GM18867 (cell line): ENCODE results near the gene PCDHGB5.
"Not testable (repeated sequence)": the region's sequence is repeated elsewhere in the genome, so short reads cannot be mapped to it uniquely, and the experiment has no call there.

Experiments used
- ATAC-seq: cut with Tn5 transposase; IDR thresholded peaks from one replicate; pipeline ENCODE4 v1.9.1; 2021; ENCODE audit warnings: mild to moderate bottlenecking, moderate library complexity; ENCODE audit not compliant: unreplicated experiment

Gene PCDHGB5

DNA sequence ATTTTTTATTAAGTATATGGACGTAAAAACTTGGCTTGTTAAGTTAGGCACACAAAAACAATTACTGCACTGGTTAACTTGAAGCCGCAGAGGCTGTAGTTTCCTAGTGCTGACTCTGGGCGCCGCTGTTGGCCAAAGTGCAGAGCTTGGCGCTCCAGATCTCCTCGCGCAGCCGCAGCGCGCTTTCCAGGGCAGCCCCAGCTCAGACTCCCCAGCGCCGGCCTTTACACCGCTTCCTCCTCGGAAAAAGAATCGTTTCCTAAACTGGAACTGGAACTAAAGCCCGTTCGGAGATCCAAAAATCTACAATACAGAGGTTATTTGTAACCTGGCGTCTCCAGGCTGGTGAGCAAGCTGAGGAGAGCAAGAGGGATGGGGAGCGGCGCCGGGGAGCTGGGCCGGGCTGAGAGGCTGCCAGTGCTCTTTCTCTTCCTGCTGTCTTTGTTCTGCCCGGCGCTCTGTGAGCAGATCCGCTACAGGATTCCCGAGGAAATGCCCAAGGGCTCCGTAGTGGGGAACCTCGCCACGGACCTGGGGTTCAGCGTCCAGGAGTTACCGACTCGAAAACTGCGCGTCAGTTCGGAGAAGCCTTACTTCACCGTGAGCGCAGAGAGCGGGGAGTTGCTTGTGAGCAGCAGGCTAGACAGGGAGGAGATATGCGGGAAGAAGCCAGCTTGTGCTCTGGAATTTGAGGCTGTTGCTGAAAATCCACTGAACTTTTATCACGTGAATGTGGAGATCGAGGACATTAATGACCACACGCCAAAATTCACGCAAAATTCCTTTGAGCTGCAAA, at the start of gene PCDHGB5:
TSS of gene PCDHGB5 (plus strand) at position 192 of the 796 bp plus-strand sequence. CDS start at position 373, 181 bp downstream.
- not testable (repeated sequence) for ATAC-seq

DNA sequence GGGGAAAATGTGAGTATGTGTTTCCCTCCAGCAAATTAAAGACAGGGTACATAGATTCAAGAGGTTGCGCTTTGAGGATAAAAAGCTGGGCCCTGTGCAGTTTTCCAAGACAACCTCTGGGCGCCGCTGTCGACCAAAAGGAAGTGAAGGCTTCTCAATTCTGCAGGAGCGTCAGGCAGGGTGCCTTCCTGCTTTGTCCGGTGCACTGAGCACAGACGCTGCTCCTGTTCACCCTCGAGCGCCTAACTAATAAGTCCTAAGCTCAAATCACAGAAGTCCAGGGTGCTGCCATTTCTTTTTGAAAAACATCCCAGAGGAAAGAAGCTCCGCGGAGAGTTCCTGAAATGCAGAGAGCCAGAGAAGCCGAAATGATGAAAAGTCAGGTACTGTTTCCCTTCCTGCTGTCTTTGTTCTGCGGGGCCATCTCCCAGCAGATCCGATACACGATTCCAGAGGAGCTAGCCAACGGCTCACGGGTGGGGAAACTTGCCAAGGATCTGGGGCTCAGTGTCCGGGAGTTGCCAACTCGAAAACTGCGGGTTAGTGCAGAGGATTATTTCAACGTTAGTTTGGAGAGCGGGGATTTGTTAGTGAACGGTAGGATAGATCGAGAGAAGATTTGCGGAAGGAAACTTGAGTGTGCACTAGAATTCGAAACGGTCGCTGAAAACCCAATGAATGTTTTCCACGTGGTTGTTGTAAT, 47.7 kb upstream of the PCDHGB5 start, which contains the start of gene PCDHGB1:
TSS of gene PCDHGB1 (plus strand) at position 183 of the 703 bp plus-strand sequence. CDS start at position 345, 162 bp downstream.
- ATAC-seq, result peak; percentile 96

DNA sequence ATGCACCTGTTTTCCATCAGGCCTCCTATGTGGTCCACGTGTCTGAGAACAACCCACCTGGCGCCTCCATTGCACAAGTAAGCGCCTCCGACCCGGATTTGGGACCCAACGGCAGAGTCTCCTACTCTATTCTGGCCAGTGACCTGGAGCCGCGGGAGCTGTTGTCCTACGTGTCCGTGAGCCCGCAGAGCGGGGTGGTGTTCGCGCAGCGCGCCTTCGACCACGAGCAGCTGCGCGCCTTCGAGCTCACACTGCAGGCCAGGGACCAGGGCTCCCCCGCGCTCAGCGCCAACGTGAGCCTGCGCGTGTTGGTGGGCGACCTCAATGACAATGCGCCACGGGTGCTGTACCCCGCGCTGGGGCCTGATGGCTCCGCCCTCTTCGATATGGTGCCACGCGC, 46.2 kb upstream of the PCDHGB5 start:
- ATAC-seq, result no peak

DNA sequence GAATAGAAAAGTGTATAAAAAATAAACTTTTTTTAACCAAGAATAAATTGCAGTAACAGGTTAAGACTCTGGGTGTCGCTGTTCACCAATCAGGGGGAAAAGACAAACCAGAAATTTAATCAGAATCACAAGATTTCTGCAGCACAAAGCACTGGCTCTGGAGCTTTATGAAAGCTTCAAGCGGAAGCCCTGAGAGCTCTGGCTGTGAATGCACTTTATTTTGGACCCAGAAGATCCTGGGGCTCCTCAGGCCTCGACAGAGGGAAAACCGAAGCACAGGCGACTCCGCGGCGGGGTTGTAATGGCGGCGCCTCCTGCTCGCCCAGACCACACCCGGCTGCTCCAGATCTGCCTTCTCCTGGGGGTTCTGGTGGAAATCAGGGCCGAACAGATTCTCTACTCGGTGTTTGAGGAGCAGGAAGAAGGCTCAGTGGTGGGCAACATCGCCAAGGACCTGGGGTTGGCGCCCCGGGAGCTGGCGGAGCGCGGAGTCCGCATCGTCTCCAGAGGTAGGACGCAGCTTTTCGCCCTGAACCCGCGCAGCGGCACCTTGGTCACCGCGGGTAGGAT, 42.8 kb upstream of the PCDHGB5 start, which contains the start of gene PCDHGA4:
TSS of gene PCDHGA4 (plus strand) at position 122 of the 570 bp plus-strand sequence. CDS start at position 209, 87 bp downstream.
- ATAC-seq, result no peak

DNA sequence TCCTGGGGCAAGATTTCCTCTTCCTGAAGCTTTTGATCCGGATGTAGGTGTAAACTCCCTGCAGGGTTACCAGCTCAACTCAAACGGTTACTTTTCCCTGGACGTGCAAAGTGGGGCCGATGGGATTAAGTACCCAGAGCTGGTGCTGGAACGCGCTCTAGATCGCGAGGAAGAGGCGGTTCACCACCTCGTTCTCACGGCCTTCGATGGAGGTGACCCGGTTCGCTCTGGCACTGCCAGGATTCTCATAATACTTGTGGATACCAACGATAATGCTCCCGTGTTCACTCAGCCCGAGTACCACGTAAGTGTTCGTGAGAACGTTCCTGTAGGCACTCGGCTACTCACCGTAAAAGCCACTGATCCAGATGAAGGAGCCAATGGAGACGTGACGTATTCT, 42.1 kb upstream of the PCDHGB5 start:
- ATAC-seq, result no peak

DNA sequence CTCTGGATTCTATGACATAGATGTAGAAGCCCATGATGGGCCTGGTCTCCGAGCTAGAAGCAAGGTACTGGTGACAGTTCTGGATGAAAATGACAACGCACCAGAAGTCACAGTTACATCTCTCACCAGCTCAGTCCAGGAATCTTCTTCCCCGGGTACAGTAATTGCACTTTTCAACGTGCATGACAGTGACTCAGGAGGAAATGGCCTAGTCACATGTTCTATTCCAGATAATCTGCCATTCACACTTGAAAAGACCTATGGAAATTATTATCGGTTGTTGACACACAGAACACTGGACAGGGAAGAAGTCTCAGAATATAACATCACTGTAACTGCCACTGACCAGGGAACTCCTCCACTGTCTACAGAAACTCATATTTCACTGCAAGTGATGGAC, 41.6 kb upstream of the PCDHGB5 start:
- no peak for ATAC-seq

DNA sequence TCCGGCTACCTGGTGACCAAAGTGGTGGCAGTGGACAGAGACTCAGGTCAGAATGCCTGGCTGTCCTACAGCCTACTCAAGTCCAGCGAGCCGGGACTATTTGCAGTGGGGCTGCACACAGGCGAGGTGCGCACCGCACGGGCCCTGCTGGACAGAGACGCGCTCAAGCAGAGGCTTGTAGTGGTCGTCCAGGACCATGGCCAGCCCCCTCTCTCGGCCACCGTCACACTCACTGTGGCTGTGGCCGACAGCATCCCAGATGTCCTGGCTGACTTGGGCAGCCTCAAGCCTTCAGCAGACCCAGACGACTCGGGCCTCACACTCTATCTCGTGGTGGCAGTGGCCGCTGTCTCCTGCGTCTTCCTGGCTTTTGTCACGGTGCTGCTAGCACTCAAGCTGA, 40.8 kb upstream of the PCDHGB5 start:
- no peak for ATAC-seq

DNA sequence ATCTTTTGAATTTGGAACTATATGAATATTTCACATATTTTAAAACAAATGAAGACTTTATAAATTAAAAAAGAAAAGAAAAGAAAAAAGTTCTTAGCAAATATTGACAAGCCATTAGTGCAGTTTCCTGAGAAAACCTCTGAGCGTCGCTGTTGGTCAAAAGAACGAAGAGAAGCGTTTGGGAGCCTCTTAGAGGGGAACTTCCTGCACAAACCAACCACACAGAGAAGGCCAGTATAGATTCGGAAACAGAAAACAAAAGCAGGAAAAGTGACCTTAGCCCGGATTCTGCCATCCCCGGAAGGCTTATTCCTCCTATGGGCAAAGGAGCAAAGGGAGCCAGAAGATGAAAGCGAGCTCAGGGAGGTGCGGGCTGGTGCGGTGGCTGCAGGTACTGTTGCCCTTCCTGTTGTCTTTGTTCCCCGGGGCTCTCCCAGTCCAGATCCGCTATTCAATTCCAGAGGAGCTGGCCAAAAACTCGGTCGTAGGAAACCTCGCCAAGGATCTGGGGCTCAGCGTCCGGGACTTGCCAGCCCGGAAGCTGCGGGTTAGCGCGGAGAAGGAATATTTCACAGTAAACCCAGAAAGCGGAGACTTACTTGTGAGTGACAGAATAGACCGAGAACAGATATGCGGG, 37.8 kb upstream of the PCDHGB5 start, which contains the start of gene PCDHGB2:
TSS of gene PCDHGB2 (plus strand) at position 205 of the 637 bp plus-strand sequence. CDS start at position 347, 142 bp downstream.
- no peak for ATAC-seq

DNA sequence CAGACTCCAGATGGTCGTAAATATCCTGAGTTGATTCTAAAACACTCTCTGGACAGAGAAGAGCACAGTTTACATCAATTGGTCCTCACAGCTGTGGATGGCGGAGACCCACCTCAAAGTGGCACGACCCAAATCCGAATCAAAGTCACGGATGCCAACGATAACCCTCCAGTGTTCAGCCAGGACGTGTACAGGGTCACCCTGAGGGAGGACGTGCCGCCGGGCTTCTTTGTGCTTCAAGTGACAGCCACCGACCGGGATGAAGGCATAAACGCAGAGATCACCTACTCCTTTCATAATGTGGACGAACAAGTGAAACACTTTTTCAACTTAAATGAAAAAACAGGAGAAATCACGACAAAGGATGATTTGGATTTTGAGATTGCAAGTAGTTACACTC, 37.1 kb upstream of the PCDHGB5 start:
- no peak for ATAC-seq

DNA sequence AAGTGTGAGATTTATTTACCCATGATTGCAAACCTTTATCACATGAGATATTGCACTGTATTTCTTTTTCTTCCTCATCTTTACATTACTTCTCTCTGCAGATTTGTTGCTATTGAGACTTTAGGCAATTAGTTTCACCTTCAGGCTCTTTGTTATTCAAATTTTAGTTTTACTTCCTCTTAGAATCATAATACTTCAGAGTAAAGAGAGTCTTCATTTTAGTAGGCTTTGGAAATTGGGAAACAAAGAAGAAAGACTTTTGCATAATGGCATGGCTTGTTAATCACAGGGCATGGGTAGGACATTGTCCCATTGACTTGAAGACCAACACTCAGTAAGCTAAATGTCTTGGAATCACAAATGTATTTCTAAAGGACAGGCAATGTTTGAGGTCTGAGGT, 35.0 kb upstream of the PCDHGB5 start:
- no peak for ATAC-seq

DNA sequence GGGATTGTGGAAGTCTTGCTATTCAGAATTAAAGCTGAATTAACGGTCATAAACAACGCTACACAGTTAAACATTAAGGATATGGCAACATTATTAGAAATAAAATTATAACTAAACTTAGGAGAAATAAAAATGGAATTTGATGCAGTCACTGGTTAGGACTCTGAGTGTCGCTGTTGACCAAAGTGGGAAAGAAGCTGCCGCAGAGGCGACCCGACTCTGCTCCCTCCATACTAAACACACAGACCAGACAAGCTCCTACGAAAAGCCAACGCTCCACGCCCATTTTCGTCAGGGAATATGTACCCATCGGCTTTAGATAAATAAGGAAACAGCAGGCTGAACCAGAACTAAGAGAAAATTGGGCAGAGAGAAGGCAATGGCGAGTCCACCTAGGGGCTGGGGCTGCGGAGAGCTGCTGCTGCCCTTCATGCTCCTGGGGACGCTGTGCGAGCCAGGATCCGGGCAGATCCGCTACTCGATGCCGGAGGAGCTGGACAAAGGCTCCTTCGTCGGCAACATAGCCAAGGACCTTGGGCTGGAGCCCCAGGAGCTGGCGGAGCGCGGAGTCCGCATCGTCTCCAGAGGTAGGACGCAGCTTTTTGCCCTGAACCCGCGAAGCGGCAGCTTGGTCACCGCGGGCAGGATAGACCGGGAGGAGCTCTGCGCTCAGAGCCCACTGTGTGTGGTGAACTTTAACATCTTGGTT, 33.6 kb upstream of the PCDHGB5 start, which contains the start of gene PCDHGA5:
TSS of gene PCDHGA5 (plus strand) at position 211 of the 709 bp plus-strand sequence. CDS start at position 380, 169 bp downstream.
- ATAC-seq, result no peak

DNA sequence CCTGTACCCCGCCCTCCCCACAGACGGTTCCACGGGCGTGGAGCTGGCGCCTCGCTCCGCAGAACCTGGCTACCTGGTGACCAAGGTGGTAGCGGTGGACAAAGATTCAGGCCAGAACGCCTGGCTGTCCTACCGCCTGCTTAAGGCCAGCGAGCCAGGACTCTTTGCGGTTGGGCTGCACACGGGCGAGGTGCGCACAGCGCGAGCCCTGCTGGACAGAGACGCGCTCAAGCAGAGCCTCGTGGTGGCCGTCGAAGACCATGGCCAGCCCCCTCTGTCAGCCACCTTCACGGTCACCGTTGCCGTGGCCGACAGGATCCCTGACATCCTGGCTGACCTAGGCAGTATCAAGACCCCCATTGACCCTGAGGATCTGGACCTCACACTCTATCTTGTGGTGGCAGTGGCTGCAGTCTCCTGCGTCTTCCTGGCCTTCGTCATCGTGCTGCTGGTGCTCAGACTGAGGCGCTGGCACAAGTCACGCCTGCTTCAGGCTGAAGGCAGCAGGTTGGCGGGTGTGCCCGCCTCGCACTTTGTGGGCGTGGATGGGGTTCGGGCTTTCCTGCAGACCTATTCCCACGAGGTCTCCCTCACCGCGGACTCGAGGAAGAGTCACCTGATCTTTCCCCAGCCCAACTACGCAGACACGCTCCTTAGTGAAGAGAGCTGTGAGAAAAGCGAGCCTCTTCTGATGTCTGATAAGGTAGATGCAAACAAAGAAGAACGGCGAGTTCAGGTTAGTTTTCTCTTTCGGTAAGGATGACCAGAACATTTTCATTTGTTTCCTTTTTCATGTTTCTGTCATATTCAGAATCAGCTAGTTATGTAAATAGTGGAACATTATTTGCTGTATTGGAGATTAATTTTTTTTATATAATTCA, 31.5 kb upstream of the PCDHGB5 start:
- no peak for ATAC-seq

DNA sequence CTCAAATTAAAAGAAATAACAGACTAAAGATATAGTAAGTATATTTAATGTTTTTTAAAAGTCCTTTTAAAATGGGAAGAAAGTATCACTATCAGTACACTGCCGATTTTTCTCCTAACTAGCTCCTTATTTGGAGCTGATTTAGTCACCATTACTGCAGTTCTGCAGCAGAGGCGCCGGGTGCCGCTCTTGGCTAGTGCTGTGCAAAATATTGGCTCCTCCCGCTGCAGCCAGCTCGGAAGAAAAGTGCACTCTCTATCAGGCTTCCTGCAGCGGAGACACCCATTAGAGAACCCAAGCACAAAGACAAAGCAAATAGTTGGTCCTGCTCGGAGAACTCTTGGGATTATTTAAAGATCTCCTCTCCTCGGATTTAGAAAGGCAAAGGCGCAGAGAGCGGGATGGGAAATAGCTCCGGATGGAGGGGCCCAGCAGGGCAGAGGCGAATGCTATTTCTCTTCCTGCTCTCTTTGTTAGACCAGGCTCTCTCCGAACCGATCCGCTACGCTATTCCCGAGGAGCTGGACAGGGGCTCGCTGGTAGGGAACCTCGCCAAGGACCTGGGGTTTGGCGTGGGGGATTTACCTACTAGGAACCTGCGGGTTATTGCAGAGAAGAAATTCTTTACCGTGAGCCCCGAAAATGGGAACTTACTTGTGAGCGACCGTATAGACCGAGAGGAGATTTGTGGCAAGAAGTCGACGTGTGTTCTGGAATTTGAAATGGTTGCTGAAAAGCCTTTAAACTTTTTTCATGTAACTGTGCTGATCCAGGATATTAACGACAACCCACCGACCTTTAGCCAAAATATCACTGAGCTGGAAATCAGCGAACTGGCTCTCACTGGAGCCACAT, 27.5 kb upstream of the PCDHGB5 start, which contains the start of gene PCDHGB3:
TSS of gene PCDHGB3 (plus strand) at position 249 of the 855 bp plus-strand sequence. CDS start at position 402, 153 bp downstream.
- ATAC-seq, result peak; percentile 95

DNA sequence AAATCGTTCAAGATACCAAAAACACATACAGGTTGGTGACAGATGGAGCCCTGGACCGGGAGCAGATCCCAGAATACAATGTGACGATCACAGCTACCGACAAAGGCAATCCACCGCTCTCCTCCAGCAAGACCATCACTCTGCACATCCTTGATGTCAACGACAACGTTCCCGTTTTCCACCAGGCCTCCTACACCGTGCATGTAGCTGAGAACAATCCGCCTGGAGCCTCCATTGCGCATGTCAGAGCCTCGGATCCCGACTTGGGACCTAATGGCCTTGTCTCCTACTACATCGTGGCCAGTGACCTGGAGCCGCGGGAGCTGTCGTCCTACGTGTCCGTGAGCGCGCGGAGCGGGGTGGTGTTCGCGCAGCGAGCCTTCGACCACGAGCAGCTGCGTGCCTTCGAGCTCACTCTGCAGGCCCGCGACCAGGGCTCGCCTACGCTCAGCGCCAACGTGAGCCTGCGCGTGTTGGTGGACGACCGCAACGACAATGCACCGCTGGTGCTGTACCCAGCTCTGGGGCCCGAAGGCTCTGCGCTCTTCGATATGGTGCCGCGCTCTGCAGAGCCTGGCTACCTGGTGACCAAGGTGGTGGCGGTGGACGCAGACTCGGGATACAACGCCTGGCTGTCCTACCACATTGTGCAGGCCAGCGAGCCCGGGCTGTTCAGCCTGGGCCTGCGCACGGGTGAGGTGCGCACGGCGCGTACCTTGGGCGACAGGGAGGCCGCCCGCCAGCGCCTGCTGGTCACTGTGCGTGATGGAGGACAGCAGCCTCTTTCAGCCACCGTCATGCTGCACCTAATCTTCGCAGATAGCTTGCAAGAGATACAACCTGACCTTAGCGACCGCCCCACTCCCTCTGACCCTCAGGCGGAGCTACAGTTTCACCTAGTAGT, 25.9 kb upstream of the PCDHGB5 start:
- ATAC-seq, result no peak

DNA sequence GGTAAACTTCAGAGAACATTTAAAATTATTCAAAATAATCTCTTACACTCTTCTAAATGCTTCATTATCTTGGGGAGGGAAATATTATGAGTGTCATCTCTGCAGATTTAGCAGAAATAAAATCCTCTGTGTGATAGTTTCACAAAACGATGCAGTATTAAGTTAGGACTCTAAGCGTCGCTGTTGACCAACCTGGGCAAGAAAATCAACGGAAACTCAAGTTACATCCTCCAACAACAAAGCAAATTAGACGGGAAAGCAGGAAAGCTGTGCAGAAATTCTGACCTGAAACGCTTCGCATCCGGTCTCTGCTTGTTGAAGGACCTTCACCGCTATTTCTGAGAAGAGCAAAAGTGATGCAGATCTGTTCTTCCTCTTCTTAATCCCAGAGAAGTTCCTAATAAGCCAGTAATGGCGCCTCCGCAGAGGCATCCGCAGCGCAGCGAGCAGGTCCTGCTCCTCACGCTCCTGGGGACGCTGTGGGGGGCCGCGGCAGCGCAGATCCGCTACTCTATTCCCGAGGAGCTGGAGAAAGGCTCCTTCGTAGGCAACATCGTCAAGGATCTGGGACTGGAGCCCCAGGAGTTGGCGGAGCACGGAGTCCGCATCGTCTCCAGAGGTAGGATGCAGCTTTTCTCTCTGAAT, 24.0 kb upstream of the PCDHGB5 start, which contains the start of gene PCDHGA6:
TSS of gene PCDHGA6 (plus strand) at position 219 of the 645 bp plus-strand sequence. CDS start at position 412, 193 bp downstream.
- ATAC-seq, result no peak

DNA sequence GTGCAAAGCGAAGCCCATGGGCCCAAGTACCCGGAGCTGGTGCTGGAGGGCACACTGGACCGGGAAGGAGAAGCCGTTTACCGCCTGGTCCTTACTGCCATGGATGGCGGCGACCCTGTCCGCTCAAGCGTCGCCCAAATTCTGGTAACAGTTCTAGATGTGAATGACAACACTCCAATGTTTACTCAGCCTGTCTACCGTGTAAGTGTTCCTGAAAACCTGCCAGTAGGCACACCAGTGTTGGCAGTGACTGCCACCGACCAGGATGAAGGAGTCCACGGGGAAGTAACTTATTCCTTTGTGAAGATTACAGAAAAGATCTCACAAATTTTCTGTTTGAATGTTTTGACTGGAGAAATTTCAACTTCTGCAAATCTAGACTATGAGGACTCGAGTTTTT, 23.1 kb upstream of the PCDHGB5 start:
- ATAC-seq, result no peak
